Fibroblast of pulmonary artery (primary cell): ENCODE measurements around the gene SH3TC1.

Experiments
- DNase-seq: peaks from one replicate; pipeline ENCODE4 v3.0.0-alpha.2; 2010; ENCODE audit warnings: low read depth
- H3K4me3 ChIP-seq: replicated peaks from 2 replicates; pipeline ENCODE4 v1.5.1; 2011; ENCODE audit warnings: low read depth, mild to moderate bottlenecking, control low read depth, low read length, moderate library complexity
- TF ChIP-seq, protein P1 (sequence below): IDR thresholded peaks from 2 replicates; pipeline ENCODE4 v1.5.1; 2011; ENCODE audit warnings: mild to moderate bottlenecking, control low read depth, low read length, inconsistent platforms; ENCODE audit errors: missing control alignments

Gene SH3TC1

DNA sequence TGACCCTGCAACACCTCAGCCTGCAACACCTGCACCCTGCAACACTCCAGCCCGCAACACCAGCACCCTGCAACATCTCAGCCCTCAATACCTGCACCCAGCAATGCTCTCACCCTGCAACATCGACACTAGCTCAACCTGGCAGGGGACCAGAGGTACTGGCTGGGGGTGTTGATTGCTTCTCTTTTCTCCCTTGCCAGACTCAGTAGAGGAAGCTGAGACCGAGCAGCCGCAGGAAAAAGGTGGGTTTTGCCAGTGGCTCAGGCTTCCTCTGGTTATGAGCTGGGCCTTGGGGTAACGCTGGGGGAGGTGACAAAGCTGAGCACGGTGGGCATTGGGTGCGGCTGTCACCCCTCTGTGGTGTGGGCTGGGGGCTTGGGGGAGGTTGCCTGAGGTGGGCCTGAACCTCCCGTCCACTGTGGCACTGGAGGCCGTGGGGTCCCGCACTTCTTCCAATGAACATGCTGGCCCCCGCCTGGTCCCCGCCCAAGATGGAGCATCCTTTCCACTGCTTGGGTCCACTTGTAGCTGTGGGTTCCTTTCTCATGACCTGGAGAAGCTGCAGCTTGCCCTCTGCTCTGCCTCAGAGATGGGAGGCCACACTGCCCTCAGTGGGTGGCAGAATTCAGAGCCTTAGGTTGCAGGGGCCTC is 26.0 kb downstream of the SH3TC1 start:
- TF ChIP-seq, protein P1, sequence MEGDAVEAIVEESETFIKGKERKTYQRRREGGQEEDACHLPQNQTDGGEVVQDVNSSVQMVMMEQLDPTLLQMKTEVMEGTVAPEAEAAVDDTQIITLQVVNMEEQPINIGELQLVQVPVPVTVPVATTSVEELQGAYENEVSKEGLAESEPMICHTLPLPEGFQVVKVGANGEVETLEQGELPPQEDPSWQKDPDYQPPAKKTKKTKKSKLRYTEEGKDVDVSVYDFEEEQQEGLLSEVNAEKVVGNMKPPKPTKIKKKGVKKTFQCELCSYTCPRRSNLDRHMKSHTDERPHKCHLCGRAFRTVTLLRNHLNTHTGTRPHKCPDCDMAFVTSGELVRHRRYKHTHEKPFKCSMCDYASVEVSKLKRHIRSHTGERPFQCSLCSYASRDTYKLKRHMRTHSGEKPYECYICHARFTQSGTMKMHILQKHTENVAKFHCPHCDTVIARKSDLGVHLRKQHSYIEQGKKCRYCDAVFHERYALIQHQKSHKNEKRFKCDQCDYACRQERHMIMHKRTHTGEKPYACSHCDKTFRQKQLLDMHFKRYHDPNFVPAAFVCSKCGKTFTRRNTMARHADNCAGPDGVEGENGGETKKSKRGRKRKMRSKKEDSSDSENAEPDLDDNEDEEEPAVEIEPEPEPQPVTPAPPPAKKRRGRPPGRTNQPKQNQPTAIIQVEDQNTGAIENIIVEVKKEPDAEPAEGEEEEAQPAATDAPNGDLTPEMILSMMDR = no peak
- DNase-seq = no peak
- H3K4me3 ChIP-seq = no peak overlapping the region

DNA sequence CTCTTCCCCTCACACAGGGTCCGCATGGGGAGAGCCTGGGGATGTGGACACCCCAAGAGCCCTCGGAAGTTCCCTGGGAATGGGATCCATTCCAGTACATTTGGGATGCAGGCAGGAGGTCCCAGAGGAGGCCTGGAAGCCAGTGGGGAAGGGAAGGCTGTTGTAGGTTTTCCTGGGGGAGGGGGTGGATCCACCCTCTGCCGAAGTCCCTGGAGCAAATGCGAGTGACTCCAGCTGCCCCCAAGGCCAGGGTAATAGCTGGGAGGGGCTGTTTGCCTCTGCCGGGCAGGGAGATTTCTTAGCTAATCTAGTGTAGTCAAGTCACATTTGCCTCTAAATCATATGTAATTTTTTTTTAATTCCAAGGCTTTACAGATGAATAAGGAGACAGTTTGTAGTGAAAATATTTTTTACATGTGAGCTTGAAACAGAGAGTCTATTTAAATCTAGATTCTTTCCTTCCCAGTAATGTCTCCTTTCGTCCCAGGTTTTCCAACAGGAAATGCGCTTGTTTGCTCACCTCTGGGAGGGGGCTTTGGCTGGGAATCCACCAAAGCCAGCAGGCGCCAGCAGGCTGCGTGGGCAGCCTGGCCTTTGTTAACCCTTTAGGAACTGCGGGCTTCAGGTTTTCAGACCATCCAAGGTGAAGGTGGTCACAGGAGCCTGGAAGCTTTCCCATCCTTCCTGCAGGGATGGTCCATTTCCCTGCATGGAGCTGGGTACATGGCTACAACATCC is 26.8 kb downstream of the SH3TC1 start:
- DNase-seq = no peak
- TF ChIP-seq, protein P1 = no peak
- no peak overlapping the region for H3K4me3 ChIP-seq

GRCh38 chr4:8227201-8227770 is 28.2 kb downstream of the SH3TC1 start:
- DNase-seq = no peak
- TF ChIP-seq, protein P1 = no peak
- no peak overlapping the region for H3K4me3 ChIP-seq

DNA sequence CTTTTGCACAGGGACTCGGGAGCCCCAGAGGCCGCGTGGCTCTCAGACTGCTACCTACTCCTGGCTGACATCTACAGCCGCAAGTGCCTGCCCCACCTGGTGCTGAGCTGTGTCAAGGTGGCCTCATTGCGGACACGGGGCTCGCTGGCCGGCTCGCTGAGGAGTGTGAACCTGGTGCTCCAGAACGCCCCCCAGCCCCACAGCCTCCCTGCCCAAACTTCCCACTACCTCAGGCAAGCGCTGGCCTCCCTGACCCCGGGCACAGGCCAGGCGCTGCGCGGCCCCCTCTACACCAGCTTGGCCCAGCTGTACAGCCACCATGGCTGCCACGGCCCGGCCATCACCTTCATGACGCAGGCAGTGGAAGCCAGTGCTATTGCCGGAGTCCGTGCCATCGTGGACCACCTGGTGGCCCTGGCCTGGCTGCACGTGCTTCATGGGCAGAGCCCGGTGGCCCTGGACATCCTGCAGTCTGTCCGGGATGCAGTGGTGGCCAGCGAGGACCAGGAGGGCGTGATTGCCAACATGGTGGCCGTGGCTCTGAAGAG is 28.8 kb downstream of the SH3TC1 start:
- H3K4me3 ChIP-seq = no peak overlapping the region
- TF ChIP-seq, protein P1 = no peak
- no peak for DNase-seq

DNA sequence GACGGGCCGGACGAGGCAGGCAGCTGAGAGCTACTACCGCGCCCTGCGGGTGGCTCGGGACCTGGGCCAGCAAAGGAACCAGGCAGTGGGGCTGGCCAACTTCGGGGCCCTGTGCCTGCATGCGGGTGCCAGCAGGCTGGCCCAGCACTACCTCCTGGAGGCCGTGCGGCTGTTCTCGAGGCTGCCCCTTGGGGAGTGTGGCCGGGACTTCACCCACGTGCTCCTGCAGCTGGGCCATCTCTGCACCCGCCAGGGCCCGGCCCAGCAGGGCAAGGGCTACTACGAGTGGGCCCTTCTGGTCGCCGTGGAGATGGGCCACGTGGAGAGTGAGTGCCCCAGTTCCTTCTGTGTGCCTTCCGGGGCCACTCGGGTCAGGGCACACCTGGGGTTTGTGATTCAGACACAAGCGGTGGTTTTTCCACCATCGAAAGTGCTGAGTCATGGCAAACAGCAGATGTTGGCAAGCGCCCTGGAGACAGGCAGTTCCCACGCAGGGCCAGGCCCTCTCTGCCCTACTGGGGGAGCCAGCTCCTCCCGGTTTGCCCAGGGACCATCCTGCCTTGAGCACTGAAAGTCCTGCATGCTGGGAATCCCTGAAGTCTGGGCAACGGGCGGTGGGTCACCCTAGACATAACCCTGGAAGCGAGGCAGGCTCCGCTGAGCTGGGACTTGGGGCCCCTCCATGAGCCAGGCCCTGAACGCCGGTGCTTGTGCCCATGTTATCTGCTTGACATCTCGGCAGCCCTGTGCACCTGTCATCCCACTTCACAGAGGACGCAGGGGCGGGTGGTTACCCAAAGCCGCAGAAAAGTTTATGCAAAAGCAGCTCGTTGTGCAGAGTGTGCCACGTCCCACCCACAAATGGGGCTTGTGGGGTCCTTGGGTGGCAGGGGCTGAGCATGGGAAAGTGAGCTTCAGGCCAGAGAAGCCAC is 29.5 kb downstream of the SH3TC1 start:
- TF ChIP-seq, protein P1 = no peak
- H3K4me3 ChIP-seq = no peak overlapping the region
- DNase-seq = peak; percentile 85

DNA sequence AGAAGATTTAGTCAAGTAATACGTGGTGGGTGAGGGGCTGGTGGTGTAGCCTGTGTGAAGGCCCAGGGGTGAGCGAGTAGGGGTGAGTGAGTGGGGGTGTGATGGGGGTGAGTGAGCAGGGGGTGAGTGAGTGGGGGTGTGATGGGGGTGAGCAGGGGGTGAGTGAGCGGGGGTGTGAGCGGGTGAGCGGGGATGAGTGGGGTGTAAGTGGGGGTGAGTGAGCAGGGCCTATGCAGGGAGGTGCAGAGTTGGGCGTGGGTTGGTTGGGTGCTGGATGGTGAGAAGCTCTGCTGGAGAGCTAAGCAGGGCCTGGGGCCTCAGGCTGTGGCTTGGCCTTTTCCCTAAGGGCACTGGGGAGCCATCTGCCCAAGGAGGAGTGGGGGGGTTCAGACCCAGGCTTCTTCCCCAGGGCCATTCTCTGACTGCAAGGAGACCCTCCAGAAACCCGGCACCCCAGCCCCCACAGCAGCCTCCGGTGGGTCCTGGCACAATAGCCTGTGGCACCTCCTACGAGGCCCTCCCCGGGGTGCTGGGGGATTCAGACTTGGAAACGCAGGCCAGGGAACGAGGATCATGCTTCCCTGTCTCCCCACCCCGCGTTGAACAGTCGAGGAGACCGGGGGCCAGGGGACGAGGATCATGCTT is 30.4 kb downstream of the SH3TC1 start:
- H3K4me3 ChIP-seq = no peak overlapping the region
- TF ChIP-seq, protein P1 = no peak
- no peak for DNase-seq
